Pancreas (tissue), 10 donors: ENCODE results near the gene PCGF3. TPM values are rescaled to one million over a fixed set of nuclear protein-coding genes. Genes with fewer than 3 reads are reported as not detected.
A peak's percentile ranks its signal among the peaks of the same experiment; 100 is the strongest.

Source experiments
- ATAC-seq, 4 donors: fragments of 200-7000 bp; cut with Tn5 transposase; one replicate each; pipeline versions ENCODE4 v1.8.0 to v1.9.1; 2020; ENCODE audit warnings: mild to moderate bottlenecking in 4 of 4, moderate library complexity in 4 of 4
- DNase-seq, 6 donors: peaks; one replicate each; pipeline ENCODE4 v3.0.0-alpha.2; 2020
- FAIRE-seq: peaks from 2 replicates; lab custom pipeline; 2012; peaks lifted over from hg19 to GRCh38; lab: Jason Lieb, UNC
- H3K27ac ChIP-seq, 4 donors: fragments of 200-600 bp; sonication (generic); 1 replicate in 3 of 4; 2 replicates in 1 of 4; pipeline versions ENCODE4 v1.5.0 to v1.8.0; 2020
- H3K27me3 ChIP-seq, 4 donors: fragments of 200-600 bp; one replicate each; pipeline ENCODE4 v1.8.0; 2021
- H3K36me3 ChIP-seq, 3 donors: fragments of 200-600 bp; sonication (generic) in 1 of 3; one replicate each; pipeline versions ENCODE4 v1.5.0 to v1.8.0; 2020 to 2021
- H3K4me1 ChIP-seq, 3 donors: fragments of 200-600 bp; one replicate each; pipeline ENCODE4 v1.8.0; 2021
- H3K4me3 ChIP-seq, 4 donors: fragments of 200-600 bp; sonication (generic) in 2 of 4; one replicate each; pipeline versions ENCODE4 v1.5.0 to v1.8.0; 2020 to 2021
- H3K9me3 ChIP-seq, 4 donors: fragments of 200-600 bp; one replicate each; pipeline ENCODE4 v1.8.0; 2021
- WGBS, 2 donors: extraction: QIAGEN DNeasy Blood & Tissue Kit; methylation state at CpG; one replicate each; pipeline ENCODE4 v1.1.7; 2013; 5-methylcytosine and 5-hydroxymethylcytosine counted together
- intact Hi-C, 3 donors: fragments of 100-400 bp; cut with DNase I; formaldehyde crosslinking; loops; one replicate each; pipeline versions ENCODE4 v1.11.1 to v1.14.2; 2022
- polyA plus RNA-seq, 2 donors: library from polyadenylated mRNA; stranded (reverse); fragments of 200-250 nt; gene quantifications; one replicate each; pipeline ENCODE4 v1.2.3, GENCODE V29; 2013
- total RNA-seq, 6 donors: library from RNA; stranded (reverse); fragmentation: NEBNext Ultra II Directional in 4 of 6; extraction: Animal tissue kit (Norgen Biotek cat#: 25700) in 4 of 6; gene quantifications; one replicate each; pipeline versions ENCODE4 v1.2.1 to v1.2.4, GENCODE V29; 2021 to 2023
- TF ChIP-seq, protein P1 (sequence below), 4 donors: fragments of 200-600 bp; sonication (generic) in 3 of 4; IDR thresholded peaks; one replicate each; pipeline versions ENCODE4 v1.5.0 to v1.8.0; 2021; ENCODE audit warnings: antibody characterized with exemption in 4 of 4
- donor health status: healthy with polysubstance abuse.
- donor health status: DM: no; HTN: no; CAD: no; lungs with moderate emphysema.
- donor health status: DM: no; HTN: no; CAD: no.
- donor health status: control.
- donor health status: control.
- donor health status: Bipolar disorder and iron deficiency.
- donor health status: DM: yes; HTN: yes; CAD: no.
- donor health status: DM: no; HTN: no; CAD: no.
- donor health status: DM: no; HTN: no; CAD: no.
- donor health status: DM: yes; HTN: yes; CAD: no.

The PCGF3 gene
- total and polyA plus RNA-seq, 8 donors, result 12.3 to 66.8 (median 17.7) TPM

GRCh38 chr4:671769-672168, 33.9 kb upstream of the PCGF3 start:
- H3K27ac ChIP-seq, result no peak overlapping the region
- peaks cover 0 to 8% (median 0%) of the 10 kb centered on the region in 3 donors for H3K36me3 ChIP-seq
- intact Hi-C loops, result no loop called here
- ATAC-seq, result no peak
- WGBS, 2 donors, result 94 to 95% methylated on average over 3 of the region's 3 CpGs
- peak in 1 of 6 donors; percentile 13 for DNase-seq
- TF ChIP-seq, protein P1, sequence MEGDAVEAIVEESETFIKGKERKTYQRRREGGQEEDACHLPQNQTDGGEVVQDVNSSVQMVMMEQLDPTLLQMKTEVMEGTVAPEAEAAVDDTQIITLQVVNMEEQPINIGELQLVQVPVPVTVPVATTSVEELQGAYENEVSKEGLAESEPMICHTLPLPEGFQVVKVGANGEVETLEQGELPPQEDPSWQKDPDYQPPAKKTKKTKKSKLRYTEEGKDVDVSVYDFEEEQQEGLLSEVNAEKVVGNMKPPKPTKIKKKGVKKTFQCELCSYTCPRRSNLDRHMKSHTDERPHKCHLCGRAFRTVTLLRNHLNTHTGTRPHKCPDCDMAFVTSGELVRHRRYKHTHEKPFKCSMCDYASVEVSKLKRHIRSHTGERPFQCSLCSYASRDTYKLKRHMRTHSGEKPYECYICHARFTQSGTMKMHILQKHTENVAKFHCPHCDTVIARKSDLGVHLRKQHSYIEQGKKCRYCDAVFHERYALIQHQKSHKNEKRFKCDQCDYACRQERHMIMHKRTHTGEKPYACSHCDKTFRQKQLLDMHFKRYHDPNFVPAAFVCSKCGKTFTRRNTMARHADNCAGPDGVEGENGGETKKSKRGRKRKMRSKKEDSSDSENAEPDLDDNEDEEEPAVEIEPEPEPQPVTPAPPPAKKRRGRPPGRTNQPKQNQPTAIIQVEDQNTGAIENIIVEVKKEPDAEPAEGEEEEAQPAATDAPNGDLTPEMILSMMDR (IDR thresholded peaks at IDR 0.05), result no peak
- H3K4me3 ChIP-seq, result no peak overlapping the region
- H3K4me1 ChIP-seq, result peaks cover 0 to 15% (median 12%) of the 10 kb centered on the region in 3 donors
- H3K27me3 ChIP-seq, result no peaks in the 10 kb centered on the region
- no peaks in the 10 kb centered on the region for H3K9me3 ChIP-seq
- no peak for FAIRE-seq

- 5% methylated on average over 47 to 55 of the region's 55 CpGs for WGBS, 2 donors
- DNase-seq, result peak in 2 of 6 donors; percentile 52 to 88
- TF ChIP-seq, protein P1 (IDR thresholded peaks at IDR 0.05), result no peak
- peak overlapping the region; percentile 79 to 94 (median 89) for H3K4me3 ChIP-seq
- peaks cover 0 to 15% (median 12%) of the 10 kb centered on the region in 3 donors for H3K4me1 ChIP-seq
- H3K27me3 ChIP-seq, result no peaks in the 10 kb centered on the region
- peak; percentile 25 to 29 (median 28) for ATAC-seq
- H3K27ac ChIP-seq, result peak overlapping the region in 2 of 4 donors; percentile 33 to 92
- H3K9me3 ChIP-seq, result no peaks in the 10 kb centered on the region
- H3K36me3 ChIP-seq, result peaks cover 0 to 8% (median 0%) of the 10 kb centered on the region in 3 donors
- no peak for FAIRE-seq
- intact Hi-C loops, result no loop called here
Observed at GRCh38 chr4:673349-674091, 32.1 kb upstream of the PCGF3 start.

GRCh38 chr4:674172-675035, 31.2 kb upstream of the PCGF3 start, which contains the start of the genes ATP5ME and MYL5:
ATP5ME (minus strand) TSS chr4:674276; CDS start chr4:674247, 29 bp downstream.
MYL5 (plus strand) TSS chr4:674542; CDS start chr4:678027, 3,485 bp downstream.
- peak within 1 kb of the TSS; percentile 79 to 94 (median 89) for H3K4me3 ChIP-seq
- TF ChIP-seq, protein P1 (IDR thresholded peaks at IDR 0.05), result peak; percentile 65 to 98 (median 90)
- ATAC-seq (peak; percentile 89 to 94 (median 92)), FAIRE-seq (no peak), DNase-seq (peak; percentile 95 to 100 (median 98))
- WGBS, 2 donors, result 0% methylated on average over 68 to 84 of the region's 84 CpGs
- no peaks in the 10 kb centered on the region for H3K9me3 ChIP-seq
- intact Hi-C loops, result no loop called here
- H3K27me3 ChIP-seq, result no peaks in the 10 kb centered on the region
- peaks cover 0 to 8% (median 0%) of the 10 kb centered on the region in 3 donors for H3K36me3 ChIP-seq
- H3K4me1 ChIP-seq, result peaks cover 0 to 15% (median 12%) of the 10 kb centered on the region in 3 donors
- H3K27ac ChIP-seq, result peak within 1 kb of the TSS; percentile 85 to 92 (median 86)

DNA sequence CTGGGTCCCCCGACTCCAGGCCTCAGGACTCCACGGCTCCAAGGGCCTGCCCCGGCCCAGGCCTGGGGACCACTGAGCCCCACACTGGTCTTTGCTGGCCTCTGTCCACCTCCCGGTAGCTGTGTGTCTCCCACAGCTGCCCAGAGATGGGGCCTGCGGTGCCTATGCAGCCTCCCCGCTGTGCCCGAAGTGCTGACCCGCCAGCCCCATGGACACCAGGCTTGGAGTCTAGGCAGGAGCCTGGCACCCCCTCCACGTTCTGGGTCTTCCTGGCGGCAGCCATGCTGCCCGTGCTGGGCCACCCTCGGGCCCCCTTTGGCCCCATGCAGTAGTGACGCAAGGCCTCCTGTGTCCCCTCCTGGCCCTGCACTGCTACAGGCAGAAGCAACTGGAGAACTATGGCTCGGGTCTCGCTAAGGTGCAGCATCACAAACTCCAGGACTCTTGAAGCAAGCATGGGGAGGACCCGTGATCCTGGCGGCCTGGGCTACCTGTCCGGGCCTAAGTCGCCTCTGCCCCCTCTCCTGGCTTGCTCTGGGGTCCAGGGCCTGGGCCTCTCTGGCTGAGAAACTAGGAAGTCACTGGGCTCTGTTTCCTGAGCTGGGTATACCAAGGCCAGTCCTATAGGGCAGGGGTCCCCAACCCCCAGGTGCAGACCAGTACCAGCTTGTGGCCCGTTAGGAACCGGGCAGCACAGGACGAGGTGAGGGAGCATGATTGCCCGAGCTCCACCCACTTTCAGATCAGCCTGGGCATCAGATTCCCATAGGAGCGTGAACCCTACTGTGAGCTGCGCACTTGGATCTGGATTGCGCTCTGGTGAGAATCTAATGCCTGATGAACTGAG, 30.4 kb upstream of the PCGF3 start:
- peak; percentile 5 to 10 (median 8) for ATAC-seq
- DNase-seq, result peak in 2 of 6 donors; percentile 67 to 83
- H3K4me1 ChIP-seq, result peaks cover 0 to 15% (median 12%) of the 10 kb centered on the region in 3 donors
- no peaks in the 10 kb centered on the region for H3K27me3 ChIP-seq
- TF ChIP-seq, protein P1 (IDR thresholded peaks at IDR 0.05), result no peak
- H3K4me3 ChIP-seq, result peak overlapping the region; percentile 79 to 94 (median 89)
- no peaks in the 10 kb centered on the region for H3K9me3 ChIP-seq
- FAIRE-seq, result no peak
- WGBS, 2 donors, result 59 to 60% methylated on average over 26 of the region's 26 CpGs
- peaks cover 0 to 8% (median 0%) of the 10 kb centered on the region in 3 donors for H3K36me3 ChIP-seq
- H3K27ac ChIP-seq, result peak overlapping the region in 3 of 4 donors; percentile 85 to 92 (median 85)
- intact Hi-C loops, result no loop called here
